Heart left ventricle (tissue), 16 donors: ENCODE results near the gene KDM4B. TPM values are rescaled to one million over a fixed set of nuclear protein-coding genes. Genes with fewer than 3 reads are reported as not detected.

ENCODE experiments used
- ATAC-seq, 4 donors: fragments of 200-7000 bp; cut with Tn5 transposase; one replicate each; pipeline ENCODE4 v1.9.1; 2020 to 2022; ENCODE audit warnings: moderate library complexity in 4 of 4, mild to moderate bottlenecking in 3 of 4, moderate number of reproducible peaks in 1 of 4
- DNase-seq, 5 donors: peaks; one replicate each; pipeline ENCODE4 v3.0.0-alpha.2; 2020
- H3K27ac ChIP-seq, 12 donors: fragments of 200-600 bp; sonication (generic) in 4 of 12; one replicate each; pipeline versions ENCODE4 v1.5.0 to v1.8.0; 2016 to 2022; ENCODE audit warnings: mild to moderate bottlenecking in 2 of 12
- H3K27me3 ChIP-seq, 9 donors: fragments of 200-600 bp; sonication (generic) in 2 of 9; one replicate each; pipeline versions ENCODE4 v1.5.1 to v1.8.0; 2016 to 2022; ENCODE audit warnings: mild to moderate bottlenecking in 3 of 9
- H3K36me3 ChIP-seq, 9 donors: fragments of 200-600 bp; sonication (generic) in 2 of 9; one replicate each; pipeline versions ENCODE4 v1.5.0 to v1.8.0; 2018 to 2022; ENCODE audit warnings: mild to moderate bottlenecking in 2 of 9
- H3K4me1 ChIP-seq, 12 donors: fragments of 200-600 bp; sonication (generic) in 4 of 12; one replicate each; pipeline versions ENCODE4 v1.5.0 to v1.8.0; 2016 to 2022; ENCODE audit warnings: mild to moderate bottlenecking in 3 of 12
- H3K4me3 ChIP-seq, 12 donors: fragments of 200-600 bp; sonication (generic) in 4 of 12; one replicate each; pipeline versions ENCODE4 v1.5.0 to v1.8.0; 2017 to 2022; ENCODE audit warnings: mild to moderate bottlenecking in 9 of 12, moderate library complexity in 4 of 12
- H3K9me3 ChIP-seq, 12 donors: fragments of 200-600 bp; sonication (generic) in 4 of 12; one replicate each; pipeline versions ENCODE4 v1.5.0 to v1.8.0; 2016 to 2022; ENCODE audit warnings: mild to moderate bottlenecking in 1 of 12
- CTCF ChIP-seq, 12 donors: fragments of 200-600 bp; sonication (generic) in 4 of 12; IDR thresholded peaks; one replicate each; pipeline versions ENCODE4 v1.5.0 to v1.8.0; 2018 to 2022; ENCODE audit warnings: antibody characterized with exemption in 12 of 12, mild to moderate bottlenecking in 5 of 12
- POLR2A ChIP-seq, 2 donors: fragments of 450-650 bp; IDR thresholded peaks; one replicate each; pipeline ENCODE4 v1.6.1; 2017; ENCODE audit warnings: antibody characterized with exemption in 2 of 2, mild to moderate bottlenecking in 2 of 2, moderate library complexity in 2 of 2
- WGBS, 4 donors: extraction: QIAGEN DNeasy Blood & Tissue Kit in 2 of 4; methylation state at CpG; one replicate each; pipeline versions ENCODE4 v1.1.5 to v1.1.7; 2013 to 2018; 5-methylcytosine and 5-hydroxymethylcytosine counted together
- intact Hi-C, 10 donors: fragments of 100-400 bp; cut with DNase I; formaldehyde crosslinking; loops; one replicate each; pipeline versions ENCODE4 v1.11.1 to v1.14.2; 2022
- polyA plus RNA-seq, 2 donors: library from polyadenylated mRNA; stranded (reverse); fragments of 200-250 nt; gene quantifications; one replicate each; pipeline ENCODE4 v1.2.3, GENCODE V29; 2013
- total RNA-seq, 9 donors: library from RNA; depleted of rRNA in 2 of 9; stranded (reverse); fragments of >200 nt in 2 of 9; fragmentation: NEBNext Ultra II Directional in 3 of 9; extraction: Animal tissue kit (Norgen Biotek cat#: 25700) in 3 of 9; gene quantifications; one replicate each; pipeline versions ENCODE4 v1.1.0 to v1.2.4, GENCODE V29; 2016 to 2023
- donor health status: ischemic (EF 13 %, LVEDD 7.1; RV severe dilation, severe dysfunction).
- donor health status: healthy with polysubstance abuse.
- donor health status: DM: no; HTN: yes; CAD: no.
- donor health status: DM: no; HTN: no; CAD: no.
- donor health status: ischemic (EF 25% LVEDD 6.9; RV normal size, moderate dysfunction).
- donor health status: ischemic (EF 25% LVEDD 5.7; RV mildly dilated, moderate dysfunction).
- donor health status: healthy.
- donor health status: DM: yes; HTN: yes; CAD: no.
- donor health status: ischemic (EF 35%, LVEDD 5.7; RV mildly dilated, moderate dysfunction).
- donor health status: nonischemic (EF 11% LVEDD 7.7; RV severe dilation, severe dysfunction).
- donor health status: DM: yes; HTN: yes; CAD: no.
- donor health status: PGD.
- donor health status: ischemic (EF 29% LVEDD 5.4; RV normal size, mild dysfunction).
- donor health status: nonischemic (EF 23%, LVEDD 6.1; RV moderate dilation, normal function).

KDM4B gene
- total and polyA plus RNA-seq, 11 donors = 21.5 to 36.5 (median 27.2) TPM

GRCh38 chr19:5040544-5041167, 71.7 kb downstream of the KDM4B start:
- no peak for ATAC-seq
- peaks cover 0 to 43% (median 32%) of the 10 kb centered on the region in 9 donors for H3K36me3 ChIP-seq
- H3K4me3 ChIP-seq = no peak overlapping the region
- H3K27me3 ChIP-seq = no peaks in the 10 kb centered on the region
- no peak for TF ChIP-seq POLR2A (IDR thresholded peaks at IDR 0.05)
- no peak for TF ChIP-seq CTCF (IDR thresholded peaks at IDR 0.05)
- no peaks in the 10 kb centered on the region for H3K9me3 ChIP-seq
- 91 to 97% (median 94%) methylated on average over 28 of the region's 28 CpGs for WGBS, 4 donors
- peaks cover 6 to 36% (median 27%) of the 10 kb centered on the region in 12 donors for H3K4me1 ChIP-seq
- DNase-seq = no peak
- H3K27ac ChIP-seq = no peak overlapping the region
- intact Hi-C loops = loop anchor here in 1 of 10 donors (10.0 kb wide), 1 partner anchor 334 kb away; no protein-coding TSS in a partner anchor

GRCh38 chr19:5041168-5041912, 72.4 kb downstream of the KDM4B start:
- TF ChIP-seq CTCF (IDR thresholded peaks at IDR 0.05) (no peak), POLR2A (IDR thresholded peaks at IDR 0.05) (no peak)
- Histone ChIP-seq H3K4me3 (no peak overlapping the region), H3K27me3 (no peaks in the 10 kb centered on the region), H3K36me3 (peaks cover 0 to 44% (median 32%) of the 10 kb centered on the region in 9 donors), H3K4me1 (peaks cover 3 to 35% (median 23%) of the 10 kb centered on the region in 12 donors), H3K27ac (no peak overlapping the region), H3K9me3 (no peaks in the 10 kb centered on the region)
- 81 to 90% (median 85%) methylated on average over 24 to 29 of the region's 29 CpGs for WGBS, 4 donors
- ATAC-seq = no peak
- intact Hi-C loops = loop anchor here in 1 of 10 donors (10.0 kb wide), 1 partner anchor 333 kb away; no protein-coding TSS in a partner anchor
- no peak for DNase-seq

- H3K36me3 ChIP-seq = peaks cover 0 to 47% (median 33%) of the 10 kb centered on the region in 9 donors
- H3K4me1 ChIP-seq = peaks cover 0 to 35% (median 20%) of the 10 kb centered on the region in 12 donors
- no peaks in the 10 kb centered on the region for H3K27me3 ChIP-seq
- ATAC-seq (no peak), DNase-seq (no peak)
- TF ChIP-seq POLR2A (IDR thresholded peaks at IDR 0.05) = no peak
- TF ChIP-seq CTCF (IDR thresholded peaks at IDR 0.05) = no peak
- WGBS, 4 donors = 81 to 94% (median 94%) methylated on average over 10 to 11 of the region's 11 CpGs
- no peaks in the 10 kb centered on the region for H3K9me3 ChIP-seq
- H3K27ac ChIP-seq = no peak overlapping the region
- intact Hi-C loops = loop anchor here in 1 of 10 donors (10.0 kb wide), 1 partner anchor 333 kb away; no protein-coding TSS in a partner anchor
- no peak overlapping the region for H3K4me3 ChIP-seq
Observed at GRCh38 chr19:5041913-5042187, 72.9 kb downstream of the KDM4B start.

GRCh38 chr19:5042556-5042955, 73.6 kb downstream of the KDM4B start:
- no peaks in the 10 kb centered on the region for H3K9me3 ChIP-seq
- no peaks in the 10 kb centered on the region for H3K27me3 ChIP-seq
- TF ChIP-seq POLR2A (IDR thresholded peaks at IDR 0.05) (no peak), CTCF (IDR thresholded peaks at IDR 0.05) (no peak)
- 81 to 88% (median 85%) methylated on average over 18 of the region's 18 CpGs for WGBS, 4 donors
- intact Hi-C loops = loop anchor here in 1 of 10 donors (10.0 kb wide), 1 partner anchor 332 kb away; no protein-coding TSS in a partner anchor
- no peak overlapping the region for H3K4me3 ChIP-seq
- peaks cover 0 to 34% (median 16%) of the 10 kb centered on the region in 12 donors for H3K4me1 ChIP-seq
- peaks cover 0 to 54% (median 39%) of the 10 kb centered on the region in 9 donors for H3K36me3 ChIP-seq
- ATAC-seq = no peak
- no peak overlapping the region for H3K27ac ChIP-seq
- DNase-seq = no peak
